GM23338 (cell line): ENCODE measurements around the gene FARP1. TPM values are rescaled to one million over a fixed set of nuclear protein-coding genes. Genes with fewer than 3 reads are reported as not detected.

Experiments
- ATAC-seq: fragments of 200-7000 bp; cut with Tn5 transposase; 3 replicates; pipeline ENCODE4 v1.9.1; 2020
- DNase-seq: peaks from one replicate; pipeline ENCODE4 v3.0.0-alpha.2; 2015; ENCODE audit warnings: low spot score
- H2AFZ ChIP-seq: fragments of 200-600 bp; sonication (generic); 2 replicates; pipeline ENCODE4 v1.8.0; 2016; ENCODE audit warnings: antibody characterized with exemption, mild to moderate bottlenecking, moderate library complexity
- H3F3A ChIP-seq: fragments of 200-600 bp; sonication (generic); replicated peaks from 2 replicates; pipeline ENCODE4 v1.8.0; 2017; ENCODE audit warnings: antibody characterized with exemption, mixed run types, low read depth
- H3K27ac ChIP-seq: fragments of 200-600 bp; sonication (generic); 2 replicates; pipeline ENCODE4 v1.6.1; 2016; ENCODE audit warnings: low read depth
- H3K27me3 ChIP-seq: fragments of 200-600 bp; sonication (generic); 2 replicates; pipeline ENCODE4 v1.8.0; 2016; ENCODE audit warnings: mild to moderate bottlenecking, mixed run types, moderate library complexity; ENCODE audit not compliant: insufficient read depth
- H3K36me3 ChIP-seq: fragments of 200-600 bp; sonication (generic); 2 replicates; pipeline ENCODE4 v1.8.0; 2016; ENCODE audit warnings: mild to moderate bottlenecking; ENCODE audit not compliant: insufficient read depth
- H3K4me1 ChIP-seq: fragments of 200-600 bp; sonication (generic); 2 replicates; pipeline ENCODE4 v1.8.0; 2016; ENCODE audit warnings: mild to moderate bottlenecking, moderate library complexity; ENCODE audit not compliant: insufficient read depth
- H3K4me2 ChIP-seq: fragments of 200-600 bp; sonication (generic); 2 replicates; pipeline ENCODE4 v1.7.1; 2017; ENCODE audit warnings: mixed run types
- H3K4me3 ChIP-seq: fragments of 200-600 bp; sonication (generic); 2 replicates; pipeline ENCODE4 v1.6.1; 2016; ENCODE audit warnings: mixed run types
- H3K79me2 ChIP-seq: fragments of 200-600 bp; sonication (generic); replicated peaks from 2 replicates; pipeline ENCODE4 v1.8.0; 2017; ENCODE audit warnings: mild to moderate bottlenecking; ENCODE audit not compliant: insufficient read depth
- H3K9me2 ChIP-seq: fragments of 200-600 bp; sonication (generic); 2 replicates; pipeline ENCODE4 v1.8.0; 2017; ENCODE audit not compliant: insufficient read depth
- H4K20me1 ChIP-seq: fragments of 200-600 bp; sonication (generic); replicated peaks from 2 replicates; pipeline ENCODE4 v1.8.0; 2017; ENCODE audit warnings: mild to moderate bottlenecking; ENCODE audit not compliant: insufficient read depth
- H3K27ac Mint-ChIP-seq: 2 replicates; pipeline ENCODE4 v1.8.0; 2020; ENCODE audit warnings: inconsistent platforms, mild to moderate bottlenecking, moderate library complexity, mixed read lengths
- H3K27me3 Mint-ChIP-seq: 3 replicates; pipeline ENCODE4 v1.8.0; 2022; ENCODE audit warnings: low read depth, mild to moderate bottlenecking, moderate library complexity, mixed read lengths, inconsistent platforms; ENCODE audit not compliant: insufficient read depth, poor library complexity
- H3K36me3 Mint-ChIP-seq: 3 replicates; pipeline ENCODE4 v1.8.0; 2021; ENCODE audit warnings: low read depth, mild to moderate bottlenecking, inconsistent platforms, moderate library complexity, mixed read lengths
- H3K4me1 Mint-ChIP-seq: 3 replicates; pipeline ENCODE4 v1.8.0; 2020; ENCODE audit warnings: mild to moderate bottlenecking, inconsistent platforms, mixed read lengths
- H3K4me3 Mint-ChIP-seq: 3 replicates; pipeline ENCODE4 v1.8.0; 2021; ENCODE audit warnings: moderate library complexity, mild to moderate bottlenecking, inconsistent platforms, mixed read lengths
- H3K9me3 Mint-ChIP-seq: 3 replicates; pipeline ENCODE4 v1.8.0; 2020; ENCODE audit warnings: moderate library complexity, mild to moderate bottlenecking, inconsistent platforms, mixed read lengths
- CREB1 ChIP-seq: fragments of 250-450 bp; sonication (Bioruptor Pico); IDR thresholded peaks from 2 replicates; pipeline ENCODE4 v1.5.0; 2020; ENCODE audit warnings: low read depth, mild to moderate bottlenecking, moderate library complexity
- ETS1 ChIP-seq: IDR thresholded peaks from 2 replicates; pipeline ENCODE4 v1.6.1; 2016; ENCODE audit warnings: antibody characterized with exemption
- EZH2 ChIP-seq: fragments of 200-600 bp; sonication (generic); IDR thresholded peaks from one replicate; pipeline ENCODE4 v1.8.0; 2017; ENCODE audit warnings: antibody characterized with exemption, mild to moderate bottlenecking, low read depth; ENCODE audit not compliant: unreplicated experiment
- EZH2phosphoT487 ChIP-seq: fragments of 200-600 bp; sonication (generic); IDR thresholded peaks from one replicate; pipeline ENCODE4 v1.8.1; 2018; ENCODE audit warnings: antibody characterized with exemption; ENCODE audit not compliant: unreplicated experiment
- JUNB ChIP-seq: IDR thresholded peaks from one replicate; pipeline ENCODE4 v1.6.1; 2016; ENCODE audit warnings: antibody characterized with exemption; ENCODE audit not compliant: unreplicated experiment
- NANOG ChIP-seq: IDR thresholded peaks from 2 replicates; pipeline ENCODE4 v1.6.1; 2016; ENCODE audit warnings: antibody characterized with exemption, borderline replicate concordance
- POLR2AphosphoS5 ChIP-seq: IDR thresholded peaks from 2 replicates; pipeline ENCODE4 v1.6.1; 2016; ENCODE audit warnings: antibody characterized with exemption, low read depth
- REST ChIP-seq: IDR thresholded peaks from one replicate; pipeline ENCODE4 v1.6.1; 2018; ENCODE audit warnings: antibody characterized with exemption; ENCODE audit not compliant: unreplicated experiment
- STAT1 ChIP-seq: IDR thresholded peaks from one replicate; pipeline ENCODE4 v1.6.1; 2016; ENCODE audit warnings: antibody characterized with exemption; ENCODE audit not compliant: unreplicated experiment
- ZNF114 ChIP-seq: fragments of 250-450 bp; sonication (Bioruptor Pico); IDR thresholded peaks from 2 replicates; pipeline ENCODE4 v1.5.0; 2020; ENCODE audit warnings: mild to moderate bottlenecking, moderate library complexity
- ZNF331 ChIP-seq: fragments of 250-450 bp; sonication (Bioruptor Pico); IDR thresholded peaks from 2 replicates; pipeline ENCODE4 v1.5.0; 2020; ENCODE audit warnings: low read depth, mild to moderate bottlenecking, moderate library complexity
- polyA plus RNA-seq: library from polyadenylated mRNA; unstranded; fragments of >200 nt; fragmentation: Nextera tagmentation; extraction: Ambion mirVana; gene quantifications from 2 replicates; pipeline ENCODE4 v1.2.1, GENCODE V29; 2016
- total RNA-seq: library from RNA; depleted of rRNA; stranded (reverse); fragments of >200 nt; shearing (Covaris generic); gene quantifications from 2 replicates; pipeline ENCODE4 v1.2.3, GENCODE V29; 2014
- TF ChIP-seq, protein P1 (sequence below), 2 experiments: fragments of 200-600 bp in 1 of 2; sonication (generic) in 1 of 2; conservative IDR thresholded peaks; 2 replicates each; pipeline versions ENCODE4 v1.5.1 to v1.6.1; 2016 to 2017; ENCODE audit warnings: antibody characterized with exemption in 2 of 2, low read depth in 2 of 2, mild to moderate bottlenecking in 2 of 2, moderate library complexity in 1 of 2
- TF ChIP-seq, protein P2 (sequence below): fragments of 250-450 bp; sonication (Bioruptor Pico); IDR thresholded peaks from 2 replicates; pipeline ENCODE4 v1.5.0; 2020; ENCODE audit warnings: mild to moderate bottlenecking, moderate library complexity

Gene FARP1
- total and polyA plus RNA-seq, 2 experiments from 2014 or later = 53.6 to 82.5 TPM

GRCh38 chr13:98496479-98496791, 353.5 kb downstream of the FARP1 start:
- H3K27ac Mint-ChIP-seq = no peak overlapping the region
- no peak for ATAC-seq
- peaks cover 95% of the 10 kb centered on the region for H3K79me2 ChIP-seq

More at GRCh38 chr13:98496479-98496791, 353.5 kb downstream of the FARP1 start:
- H2AFZ ChIP-seq = no peak overlapping the region
- no peaks in the 10 kb centered on the region for H3K27me3 ChIP-seq
- Mint-ChIP-seq H3K27me3 (peaks cover 7% of the 10 kb centered on the region), H3K36me3 (peaks cover 19% of the 10 kb centered on the region), H3K4me1 (peaks cover 62% of the 10 kb centered on the region), H3K9me3 (no peaks in the 10 kb centered on the region), H3K4me3 (no peak overlapping the region)
- no peak for DNase-seq
- H3K4me3 ChIP-seq = no peak overlapping the region
- H4K20me1 ChIP-seq = peaks cover 42% of the 10 kb centered on the region
- H3K36me3 ChIP-seq = no peaks in the 10 kb centered on the region
- no peak for TF ChIP-seq EZH2
- TF ChIP-seq, protein P1, sequence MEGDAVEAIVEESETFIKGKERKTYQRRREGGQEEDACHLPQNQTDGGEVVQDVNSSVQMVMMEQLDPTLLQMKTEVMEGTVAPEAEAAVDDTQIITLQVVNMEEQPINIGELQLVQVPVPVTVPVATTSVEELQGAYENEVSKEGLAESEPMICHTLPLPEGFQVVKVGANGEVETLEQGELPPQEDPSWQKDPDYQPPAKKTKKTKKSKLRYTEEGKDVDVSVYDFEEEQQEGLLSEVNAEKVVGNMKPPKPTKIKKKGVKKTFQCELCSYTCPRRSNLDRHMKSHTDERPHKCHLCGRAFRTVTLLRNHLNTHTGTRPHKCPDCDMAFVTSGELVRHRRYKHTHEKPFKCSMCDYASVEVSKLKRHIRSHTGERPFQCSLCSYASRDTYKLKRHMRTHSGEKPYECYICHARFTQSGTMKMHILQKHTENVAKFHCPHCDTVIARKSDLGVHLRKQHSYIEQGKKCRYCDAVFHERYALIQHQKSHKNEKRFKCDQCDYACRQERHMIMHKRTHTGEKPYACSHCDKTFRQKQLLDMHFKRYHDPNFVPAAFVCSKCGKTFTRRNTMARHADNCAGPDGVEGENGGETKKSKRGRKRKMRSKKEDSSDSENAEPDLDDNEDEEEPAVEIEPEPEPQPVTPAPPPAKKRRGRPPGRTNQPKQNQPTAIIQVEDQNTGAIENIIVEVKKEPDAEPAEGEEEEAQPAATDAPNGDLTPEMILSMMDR (conservative IDR thresholded peaks at IDR 0.05; ENCODE audit: low read depth in 2 of 2) = no peak
- no peak for TF ChIP-seq ETS1
- TF ChIP-seq EZH2phosphoT487 = no peak
- TF ChIP-seq ZNF331 = no peak
- no peak for TF ChIP-seq CREB1
- TF ChIP-seq POLR2AphosphoS5 = no peak
- TF ChIP-seq REST = no peak
- TF ChIP-seq, protein P2, sequence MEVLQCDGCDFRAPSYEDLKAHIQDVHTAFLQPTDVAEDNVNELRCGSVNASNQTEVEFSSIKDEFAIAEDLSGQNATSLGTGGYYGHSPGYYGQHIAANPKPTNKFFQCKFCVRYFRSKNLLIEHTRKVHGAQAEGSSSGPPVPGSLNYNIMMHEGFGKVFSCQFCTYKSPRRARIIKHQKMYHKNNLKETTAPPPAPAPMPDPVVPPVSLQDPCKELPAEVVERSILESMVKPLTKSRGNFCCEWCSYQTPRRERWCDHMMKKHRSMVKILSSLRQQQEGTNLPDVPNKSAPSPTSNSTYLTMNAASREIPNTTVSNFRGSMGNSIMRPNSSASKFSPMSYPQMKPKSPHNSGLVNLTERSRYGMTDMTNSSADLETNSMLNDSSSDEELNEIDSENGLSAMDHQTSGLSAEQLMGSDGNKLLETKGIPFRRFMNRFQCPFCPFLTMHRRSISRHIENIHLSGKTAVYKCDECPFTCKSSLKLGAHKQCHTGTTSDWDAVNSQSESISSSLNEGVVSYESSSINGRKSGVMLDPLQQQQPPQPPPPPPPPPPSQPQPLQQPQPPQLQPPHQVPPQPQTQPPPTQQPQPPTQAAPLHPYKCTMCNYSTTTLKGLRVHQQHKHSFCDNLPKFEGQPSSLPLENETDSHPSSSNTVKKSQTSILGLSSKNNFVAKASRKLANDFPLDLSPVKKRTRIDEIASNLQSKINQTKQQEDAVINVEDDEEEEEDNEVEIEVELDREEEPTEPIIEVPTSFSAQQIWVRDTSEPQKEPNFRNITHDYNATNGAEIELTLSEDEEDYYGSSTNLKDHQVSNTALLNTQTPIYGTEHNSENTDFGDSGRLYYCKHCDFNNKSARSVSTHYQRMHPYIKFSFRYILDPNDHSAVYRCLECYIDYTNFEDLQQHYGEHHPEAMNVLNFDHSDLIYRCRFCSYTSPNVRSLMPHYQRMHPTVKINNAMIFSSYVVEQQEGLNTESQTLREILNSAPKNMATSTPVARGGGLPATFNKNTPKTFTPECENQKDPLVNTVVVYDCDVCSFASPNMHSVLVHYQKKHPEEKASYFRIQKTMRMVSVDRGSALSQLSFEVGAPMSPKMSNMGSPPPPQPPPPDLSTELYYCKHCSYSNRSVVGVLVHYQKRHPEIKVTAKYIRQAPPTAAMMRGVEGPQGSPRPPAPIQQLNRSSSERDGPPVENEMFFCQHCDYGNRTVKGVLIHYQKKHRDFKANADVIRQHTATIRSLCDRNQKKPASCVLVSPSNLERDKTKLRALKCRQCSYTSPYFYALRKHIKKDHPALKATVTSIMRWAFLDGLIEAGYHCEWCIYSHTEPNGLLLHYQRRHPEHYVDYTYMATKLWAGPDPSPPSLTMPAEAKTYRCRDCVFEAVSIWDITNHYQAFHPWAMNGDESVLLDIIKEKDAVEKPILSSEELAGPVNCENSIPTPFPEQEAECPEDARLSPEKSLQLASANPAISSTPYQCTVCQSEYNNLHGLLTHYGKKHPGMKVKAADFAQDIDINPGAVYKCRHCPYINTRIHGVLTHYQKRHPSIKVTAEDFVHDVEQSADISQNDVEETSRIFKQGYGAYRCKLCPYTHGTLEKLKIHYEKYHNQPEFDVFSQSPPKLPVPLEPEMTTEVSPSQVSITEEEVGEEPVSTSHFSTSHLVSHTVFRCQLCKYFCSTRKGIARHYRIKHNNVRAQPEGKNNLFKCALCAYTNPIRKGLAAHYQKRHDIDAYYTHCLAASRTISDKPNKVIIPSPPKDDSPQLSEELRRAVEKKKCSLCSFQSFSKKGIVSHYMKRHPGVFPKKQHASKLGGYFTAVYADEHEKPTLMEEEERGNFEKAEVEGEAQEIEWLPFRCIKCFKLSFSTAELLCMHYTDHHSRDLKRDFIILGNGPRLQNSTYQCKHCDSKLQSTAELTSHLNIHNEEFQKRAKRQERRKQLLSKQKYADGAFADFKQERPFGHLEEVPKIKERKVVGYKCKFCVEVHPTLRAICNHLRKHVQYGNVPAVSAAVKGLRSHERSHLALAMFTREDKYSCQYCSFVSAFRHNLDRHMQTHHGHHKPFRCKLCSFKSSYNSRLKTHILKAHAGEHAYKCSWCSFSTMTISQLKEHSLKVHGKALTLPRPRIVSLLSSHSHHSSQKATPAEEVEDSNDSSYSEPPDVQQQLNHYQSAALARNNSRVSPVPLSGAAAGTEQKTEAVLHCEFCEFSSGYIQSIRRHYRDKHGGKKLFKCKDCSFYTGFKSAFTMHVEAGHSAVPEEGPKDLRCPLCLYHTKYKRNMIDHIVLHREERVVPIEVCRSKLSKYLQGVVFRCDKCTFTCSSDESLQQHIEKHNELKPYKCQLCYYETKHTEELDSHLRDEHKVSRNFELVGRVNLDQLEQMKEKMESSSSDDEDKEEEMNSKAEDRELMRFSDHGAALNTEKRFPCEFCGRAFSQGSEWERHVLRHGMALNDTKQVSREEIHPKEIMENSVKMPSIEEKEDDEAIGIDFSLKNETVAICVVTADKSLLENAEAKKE (CRISPR knock-in tag) = no peak
- TF ChIP-seq JUNB = no peak
- no peak for TF ChIP-seq ZNF114 (CRISPR knock-in tag)
- TF ChIP-seq NANOG = no peak
- TF ChIP-seq STAT1 = no peak
- H3K9me2 ChIP-seq = no peaks in the 10 kb centered on the region
- H3K4me1 ChIP-seq = peaks cover 40% of the 10 kb centered on the region
- H3K27ac ChIP-seq = 0 out of 2 replicates have a peak overlapping the region, but pooled peaks have one; percentile 39
- 0 out of 2 replicates have a peak overlapping the region, but pooled peaks have one; percentile 3 for H3K4me2 ChIP-seq
- no peaks in the 10 kb centered on the region for H3F3A ChIP-seq
